GM12878 (cell line): Measurements from ENCODE around the gene KLF6. TPM values are rescaled to one million over a fixed set of nuclear protein-coding genes. Genes with fewer than 3 reads are reported as not detected.

ENCODE experiments used
- BHLHE40 ChIP-seq, 2 experiments: fragments of 450-650 bp in 1 of 2; IDR thresholded peaks; 2 replicates each; pipeline ENCODE4 v1.6.1; 2011 to 2017; ENCODE audit warnings: low read depth in 2 of 2, borderline replicate concordance in 1 of 2, improper control_type of control experiment in 1 of 2, low read length in 1 of 2, mild to moderate bottlenecking in 1 of 2
- CREM ChIP-seq: IDR thresholded peaks from 2 replicates; pipeline ENCODE4 v1.6.1; 2014; ENCODE audit warnings: antibody characterized with exemption, low read depth
- IKZF1 ChIP-seq: fragments of 450-650 bp; conservative IDR thresholded peaks from 2 replicates; pipeline ENCODE4 v1.6.1; 2017; ENCODE audit warnings: antibody characterized with exemption, mild to moderate bottlenecking
- MEF2A ChIP-seq: IDR thresholded peaks from 2 replicates; pipeline ENCODE4 v1.6.1; 2011; ENCODE audit warnings: low read depth, mild to moderate bottlenecking, low read length, moderate library complexity; ENCODE audit not compliant: insufficient read depth
- NR2C2 ChIP-seq: IDR thresholded peaks from 2 replicates; pipeline ENCODE4 v1.6.1; 2011; ENCODE audit warnings: borderline replicate concordance, low read depth; ENCODE audit not compliant: control insufficient read depth, insufficient read length
- PAX5 ChIP-seq: IDR thresholded peaks from 2 replicates; pipeline ENCODE4 v1.6.1; 2011; ENCODE audit warnings: low read depth, low read length, borderline replicate concordance
- RFX5 ChIP-seq: IDR thresholded peaks from 2 replicates; pipeline ENCODE4 v1.6.1; 2011; ENCODE audit warnings: low read depth, low read length, improper control_type of control experiment
- RUNX3 ChIP-seq: IDR thresholded peaks from 2 replicates; pipeline ENCODE4 v1.6.1; 2012; ENCODE audit warnings: low read length, inconsistent platforms
- SPI1 ChIP-seq: IDR thresholded peaks from 2 replicates; pipeline ENCODE4 v1.6.1; 2011; ENCODE audit warnings: low read depth, mild to moderate bottlenecking, low read length, moderate library complexity, borderline replicate concordance; ENCODE audit not compliant: insufficient read depth
- ZNF217 ChIP-seq: fragments of 450-650 bp; IDR thresholded peaks from 2 replicates; pipeline ENCODE4 v1.6.1; 2017; ENCODE audit warnings: antibody characterized with exemption, mild to moderate bottlenecking
- polyA plus RNA-seq, 11 experiments: library from polyadenylated mRNA; depleted of rRNA in 4 of 11; unstranded in 6 of 11; stranded (reverse) in 5 of 11; fragments of >200 nt; fragmentation: Nextera tagmentation in 4 of 11; fragmentation: Illumina TruSeq in 1 of 11; extraction: Ambion mirVana in 4 of 11; extraction: Trizol in 1 of 11; gene quantifications; 1 replicate in 1 of 11; 2 replicates in 10 of 11; pipeline versions ENCODE4 v1.2.1 to v1.2.3, GENCODE V29; 2011 to 2016; ENCODE audit warnings: inconsistent platforms in 2 of 11, missing spikeins in 2 of 11, low read depth in 1 of 11
- total RNA-seq, 4 experiments: library from RNA; depleted of rRNA in 3 of 4; stranded (reverse); fragments of >200 nt in 3 of 4; fragmentation: Illumina TruSeq in 1 of 4; extraction: Trizol in 1 of 4; gene quantifications; 2 replicates each; pipeline versions ENCODE4 v1.2.1 to v1.2.3, GENCODE V29; 2013 to 2021
- TF ChIP-seq, protein P1 (sequence below): fragments of 150-350 bp; IDR thresholded peaks from 2 replicates; pipeline ENCODE4 v1.6.1; 2014; ENCODE audit warnings: mild to moderate bottlenecking, low read depth, low read length
- TF ChIP-seq, protein P2 (sequence below): fragments of 450-650 bp; IDR thresholded peaks from 2 replicates; pipeline ENCODE4 v1.6.1; 2017; ENCODE audit warnings: borderline replicate concordance
- TF ChIP-seq, protein P3 (sequence below): fragments of 450-650 bp; IDR thresholded peaks from 2 replicates; pipeline ENCODE4 v1.6.1; 2018; ENCODE audit warnings: borderline replicate concordance, mild to moderate bottlenecking; ENCODE audit not compliant: partially characterized antibody
- TF ChIP-seq, protein P4 (sequence below): IDR thresholded peaks from 2 replicates; pipeline ENCODE4 v1.6.1; 2011; ENCODE audit warnings: low read depth, low read length, improper control_type of control experiment, borderline replicate concordance
- TF ChIP-seq, protein P5 (sequence below): fragments of 450-650 bp; IDR thresholded peaks from 2 replicates; pipeline ENCODE4 v1.6.1; 2017; ENCODE audit warnings: mild to moderate bottlenecking, moderate library complexity
- TF ChIP-seq, protein P6 (sequence below): fragments of 450-650 bp; IDR thresholded peaks from 2 replicates; pipeline ENCODE4 v1.6.1; 2017; ENCODE audit warnings: low read depth, mild to moderate bottlenecking, moderate library complexity

Gene KLF6
- total and polyA plus RNA-seq, 10 of the 15 experiments (the other 5 are each of a cell fraction or from before 2014, with no cell fraction given) = 7.4 to 54.1 (median 23.5) TPM

DNA sequence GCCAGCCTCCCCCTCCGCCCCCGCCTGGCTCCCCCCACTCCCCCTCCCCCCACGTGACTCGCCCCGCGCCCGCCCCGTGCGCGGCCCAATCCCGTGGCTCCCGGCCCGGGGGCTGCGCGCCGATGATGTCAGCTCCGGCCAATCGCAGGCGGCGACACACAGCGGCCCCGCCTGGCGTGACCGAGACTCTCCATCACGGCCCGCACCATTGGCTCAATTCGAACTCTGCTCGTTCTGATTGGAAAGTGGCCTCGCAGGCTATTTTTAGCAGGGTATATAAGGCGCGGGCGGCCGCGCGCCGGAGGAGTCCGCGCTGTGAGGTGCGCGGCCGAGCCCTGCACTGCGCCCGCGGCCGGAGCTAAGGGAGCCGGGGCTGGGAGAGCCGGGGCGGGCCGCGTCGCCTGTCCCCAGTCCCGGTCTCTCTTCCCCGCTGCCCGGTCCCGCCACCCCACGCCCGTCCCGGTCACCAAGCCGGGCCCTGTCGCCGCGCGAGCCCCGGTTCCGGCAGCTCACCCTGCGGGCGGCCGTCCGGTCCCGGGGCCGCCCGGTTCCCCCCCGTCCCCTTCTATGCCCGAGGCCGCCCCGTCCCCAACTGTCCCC is 342 bp upstream of the KLF6 start (continued):
- TF ChIP-seq MEF2A (peak; percentile 98), SPI1 (no peak), ZNF217 (peak; percentile 57; the same call in 1 of the 2 replicates), RUNX3 (peak; percentile 53), BHLHE40 (IDR thresholded peaks at IDR 0.05; ENCODE audit: borderline replicate concordance in 1 of 2, low read depth in 2 of 2, low read length in 1 of 2) (peak; percentile 68 to 83; a peak in 3 of 4 replicates), RFX5 (0 out of 2 replicates have a peak, but pooled peaks have one; percentile 55), NR2C2 (no peak), CREM (peak; percentile 57; the same call in 1 of the 2 replicates), PAX5 (peak; percentile 94), IKZF1 (peak; percentile 45)
- TF ChIP-seq, protein P1, sequence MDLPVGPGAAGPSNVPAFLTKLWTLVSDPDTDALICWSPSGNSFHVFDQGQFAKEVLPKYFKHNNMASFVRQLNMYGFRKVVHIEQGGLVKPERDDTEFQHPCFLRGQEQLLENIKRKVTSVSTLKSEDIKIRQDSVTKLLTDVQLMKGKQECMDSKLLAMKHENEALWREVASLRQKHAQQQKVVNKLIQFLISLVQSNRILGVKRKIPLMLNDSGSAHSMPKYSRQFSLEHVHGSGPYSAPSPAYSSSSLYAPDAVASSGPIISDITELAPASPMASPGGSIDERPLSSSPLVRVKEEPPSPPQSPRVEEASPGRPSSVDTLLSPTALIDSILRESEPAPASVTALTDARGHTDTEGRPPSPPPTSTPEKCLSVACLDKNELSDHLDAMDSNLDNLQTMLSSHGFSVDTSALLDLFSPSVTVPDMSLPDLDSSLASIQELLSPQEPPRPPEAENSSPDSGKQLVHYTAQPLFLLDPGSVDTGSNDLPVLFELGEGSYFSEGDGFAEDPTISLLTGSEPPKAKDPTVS = no peak; the same call in 1 of the 2 replicates
- TF ChIP-seq, protein P2, sequence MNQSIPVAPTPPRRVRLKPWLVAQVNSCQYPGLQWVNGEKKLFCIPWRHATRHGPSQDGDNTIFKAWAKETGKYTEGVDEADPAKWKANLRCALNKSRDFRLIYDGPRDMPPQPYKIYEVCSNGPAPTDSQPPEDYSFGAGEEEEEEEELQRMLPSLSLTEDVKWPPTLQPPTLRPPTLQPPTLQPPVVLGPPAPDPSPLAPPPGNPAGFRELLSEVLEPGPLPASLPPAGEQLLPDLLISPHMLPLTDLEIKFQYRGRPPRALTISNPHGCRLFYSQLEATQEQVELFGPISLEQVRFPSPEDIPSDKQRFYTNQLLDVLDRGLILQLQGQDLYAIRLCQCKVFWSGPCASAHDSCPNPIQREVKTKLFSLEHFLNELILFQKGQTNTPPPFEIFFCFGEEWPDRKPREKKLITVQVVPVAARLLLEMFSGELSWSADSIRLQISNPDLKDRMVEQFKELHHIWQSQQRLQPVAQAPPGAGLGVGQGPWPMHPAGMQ = no peak
- TF ChIP-seq, protein P3, sequence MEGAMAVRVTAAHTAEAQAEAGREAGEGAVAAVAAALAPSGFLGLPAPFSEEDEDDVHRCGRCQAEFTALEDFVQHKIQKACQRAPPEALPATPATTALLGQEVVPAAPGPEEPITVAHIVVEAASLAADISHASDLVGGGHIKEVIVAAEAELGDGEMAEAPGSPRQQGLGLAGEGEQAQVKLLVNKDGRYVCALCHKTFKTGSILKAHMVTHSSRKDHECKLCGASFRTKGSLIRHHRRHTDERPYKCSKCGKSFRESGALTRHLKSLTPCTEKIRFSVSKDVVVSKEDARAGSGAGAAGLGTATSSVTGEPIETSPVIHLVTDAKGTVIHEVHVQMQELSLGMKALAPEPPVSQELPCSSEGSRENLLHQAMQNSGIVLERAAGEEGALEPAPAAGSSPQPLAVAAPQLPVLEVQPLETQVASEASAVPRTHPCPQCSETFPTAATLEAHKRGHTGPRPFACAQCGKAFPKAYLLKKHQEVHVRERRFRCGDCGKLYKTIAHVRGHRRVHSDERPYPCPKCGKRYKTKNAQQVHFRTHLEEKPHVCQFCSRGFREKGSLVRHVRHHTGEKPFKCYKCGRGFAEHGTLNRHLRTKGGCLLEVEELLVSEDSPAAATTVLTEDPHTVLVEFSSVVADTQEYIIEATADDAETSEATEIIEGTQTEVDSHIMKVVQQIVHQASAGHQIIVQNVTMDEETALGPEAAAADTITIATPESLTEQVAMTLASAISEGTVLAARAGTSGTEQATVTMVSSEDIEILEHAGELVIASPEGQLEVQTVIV = peak; percentile 85
- TF ChIP-seq, protein P4, sequence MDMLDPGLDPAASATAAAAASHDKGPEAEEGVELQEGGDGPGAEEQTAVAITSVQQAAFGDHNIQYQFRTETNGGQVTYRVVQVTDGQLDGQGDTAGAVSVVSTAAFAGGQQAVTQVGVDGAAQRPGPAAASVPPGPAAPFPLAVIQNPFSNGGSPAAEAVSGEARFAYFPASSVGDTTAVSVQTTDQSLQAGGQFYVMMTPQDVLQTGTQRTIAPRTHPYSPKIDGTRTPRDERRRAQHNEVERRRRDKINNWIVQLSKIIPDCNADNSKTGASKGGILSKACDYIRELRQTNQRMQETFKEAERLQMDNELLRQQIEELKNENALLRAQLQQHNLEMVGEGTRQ = no peak
- TF ChIP-seq, protein P5, sequence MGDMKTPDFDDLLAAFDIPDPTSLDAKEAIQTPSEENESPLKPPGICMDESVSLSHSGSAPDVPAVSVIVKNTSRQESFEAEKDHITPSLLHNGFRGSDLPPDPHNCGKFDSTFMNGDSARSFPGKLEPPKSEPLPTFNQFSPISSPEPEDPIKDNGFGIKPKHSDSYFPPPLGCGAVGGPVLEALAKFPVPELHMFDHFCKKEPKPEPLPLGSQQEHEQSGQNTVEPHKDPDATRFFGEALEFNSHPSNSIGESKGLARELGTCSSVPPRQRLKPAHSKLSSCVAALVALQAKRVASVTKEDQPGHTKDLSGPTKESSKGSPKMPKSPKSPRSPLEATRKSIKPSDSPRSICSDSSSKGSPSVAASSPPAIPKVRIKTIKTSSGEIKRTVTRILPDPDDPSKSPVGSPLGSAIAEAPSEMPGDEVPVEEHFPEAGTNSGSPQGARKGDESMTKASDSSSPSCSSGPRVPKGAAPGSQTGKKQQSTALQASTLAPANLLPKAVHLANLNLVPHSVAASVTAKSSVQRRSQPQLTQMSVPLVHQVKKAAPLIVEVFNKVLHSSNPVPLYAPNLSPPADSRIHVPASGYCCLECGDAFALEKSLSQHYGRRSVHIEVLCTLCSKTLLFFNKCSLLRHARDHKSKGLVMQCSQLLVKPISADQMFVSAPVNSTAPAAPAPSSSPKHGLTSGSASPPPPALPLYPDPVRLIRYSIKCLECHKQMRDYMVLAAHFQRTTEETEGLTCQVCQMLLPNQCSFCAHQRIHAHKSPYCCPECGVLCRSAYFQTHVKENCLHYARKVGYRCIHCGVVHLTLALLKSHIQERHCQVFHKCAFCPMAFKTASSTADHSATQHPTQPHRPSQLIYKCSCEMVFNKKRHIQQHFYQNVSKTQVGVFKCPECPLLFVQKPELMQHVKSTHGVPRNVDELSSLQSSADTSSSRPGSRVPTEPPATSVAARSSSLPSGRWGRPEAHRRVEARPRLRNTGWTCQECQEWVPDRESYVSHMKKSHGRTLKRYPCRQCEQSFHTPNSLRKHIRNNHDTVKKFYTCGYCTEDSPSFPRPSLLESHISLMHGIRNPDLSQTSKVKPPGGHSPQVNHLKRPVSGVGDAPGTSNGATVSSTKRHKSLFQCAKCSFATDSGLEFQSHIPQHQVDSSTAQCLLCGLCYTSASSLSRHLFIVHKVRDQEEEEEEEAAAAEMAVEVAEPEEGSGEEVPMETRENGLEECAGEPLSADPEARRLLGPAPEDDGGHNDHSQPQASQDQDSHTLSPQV = peak; percentile 55; the same call in 1 of the 2 replicates
- TF ChIP-seq, protein P6, sequence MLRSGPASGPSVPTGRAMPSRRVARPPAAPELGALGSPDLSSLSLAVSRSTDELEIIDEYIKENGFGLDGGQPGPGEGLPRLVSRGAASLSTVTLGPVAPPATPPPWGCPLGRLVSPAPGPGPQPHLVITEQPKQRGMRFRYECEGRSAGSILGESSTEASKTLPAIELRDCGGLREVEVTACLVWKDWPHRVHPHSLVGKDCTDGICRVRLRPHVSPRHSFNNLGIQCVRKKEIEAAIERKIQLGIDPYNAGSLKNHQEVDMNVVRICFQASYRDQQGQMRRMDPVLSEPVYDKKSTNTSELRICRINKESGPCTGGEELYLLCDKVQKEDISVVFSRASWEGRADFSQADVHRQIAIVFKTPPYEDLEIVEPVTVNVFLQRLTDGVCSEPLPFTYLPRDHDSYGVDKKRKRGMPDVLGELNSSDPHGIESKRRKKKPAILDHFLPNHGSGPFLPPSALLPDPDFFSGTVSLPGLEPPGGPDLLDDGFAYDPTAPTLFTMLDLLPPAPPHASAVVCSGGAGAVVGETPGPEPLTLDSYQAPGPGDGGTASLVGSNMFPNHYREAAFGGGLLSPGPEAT = no peak
